Epithelial cell of alveolus of lung (primary cell): ENCODE results near the gene RDH5. TPM values are rescaled to one million over a fixed set of nuclear protein-coding genes. Genes with fewer than 3 reads are reported as not detected.

Experiments
- total RNA-seq: library from RNA; depleted of rRNA; stranded (reverse); fragments of >200 nt; gene quantifications from 2 replicates; pipeline ENCODE4 v1.2.1, GENCODE V29; 2015

The RDH5 gene, protein sequence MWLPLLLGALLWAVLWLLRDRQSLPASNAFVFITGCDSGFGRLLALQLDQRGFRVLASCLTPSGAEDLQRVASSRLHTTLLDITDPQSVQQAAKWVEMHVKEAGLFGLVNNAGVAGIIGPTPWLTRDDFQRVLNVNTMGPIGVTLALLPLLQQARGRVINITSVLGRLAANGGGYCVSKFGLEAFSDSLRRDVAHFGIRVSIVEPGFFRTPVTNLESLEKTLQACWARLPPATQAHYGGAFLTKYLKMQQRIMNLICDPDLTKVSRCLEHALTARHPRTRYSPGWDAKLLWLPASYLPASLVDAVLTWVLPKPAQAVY
- 2.2 TPM in 1 of 2 replicates, not detected in the other for total RNA-seq

DNA sequence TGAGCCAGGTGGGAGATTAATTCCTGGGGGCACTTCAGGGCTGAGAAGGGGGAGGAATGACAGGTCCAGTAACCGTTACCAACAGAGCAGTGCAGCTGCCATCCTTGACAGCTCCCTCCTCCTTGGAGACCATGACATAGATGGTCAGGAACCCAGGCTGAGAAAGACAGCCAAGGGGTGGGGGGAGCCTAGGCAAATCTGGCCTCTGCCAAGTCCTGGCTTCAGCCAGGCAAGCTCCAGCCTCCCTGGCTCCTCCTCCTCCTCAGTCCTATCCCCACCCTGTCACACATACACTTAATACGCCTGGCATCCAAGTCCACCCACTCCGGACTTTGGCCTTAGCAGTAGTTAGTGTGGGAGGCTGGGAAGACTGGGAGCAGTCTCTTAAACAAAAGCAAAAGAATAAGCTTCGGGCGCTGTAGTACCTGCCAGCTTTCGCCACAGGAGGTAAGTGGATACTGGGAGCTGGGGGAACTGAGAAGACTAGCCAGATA lies at the start of gene RDH5:
RDH5 (plus strand) TSS at position 323 of the 494 bp plus-strand sequence. CDS start 792 bp downstream, outside the sequence.

DNA sequence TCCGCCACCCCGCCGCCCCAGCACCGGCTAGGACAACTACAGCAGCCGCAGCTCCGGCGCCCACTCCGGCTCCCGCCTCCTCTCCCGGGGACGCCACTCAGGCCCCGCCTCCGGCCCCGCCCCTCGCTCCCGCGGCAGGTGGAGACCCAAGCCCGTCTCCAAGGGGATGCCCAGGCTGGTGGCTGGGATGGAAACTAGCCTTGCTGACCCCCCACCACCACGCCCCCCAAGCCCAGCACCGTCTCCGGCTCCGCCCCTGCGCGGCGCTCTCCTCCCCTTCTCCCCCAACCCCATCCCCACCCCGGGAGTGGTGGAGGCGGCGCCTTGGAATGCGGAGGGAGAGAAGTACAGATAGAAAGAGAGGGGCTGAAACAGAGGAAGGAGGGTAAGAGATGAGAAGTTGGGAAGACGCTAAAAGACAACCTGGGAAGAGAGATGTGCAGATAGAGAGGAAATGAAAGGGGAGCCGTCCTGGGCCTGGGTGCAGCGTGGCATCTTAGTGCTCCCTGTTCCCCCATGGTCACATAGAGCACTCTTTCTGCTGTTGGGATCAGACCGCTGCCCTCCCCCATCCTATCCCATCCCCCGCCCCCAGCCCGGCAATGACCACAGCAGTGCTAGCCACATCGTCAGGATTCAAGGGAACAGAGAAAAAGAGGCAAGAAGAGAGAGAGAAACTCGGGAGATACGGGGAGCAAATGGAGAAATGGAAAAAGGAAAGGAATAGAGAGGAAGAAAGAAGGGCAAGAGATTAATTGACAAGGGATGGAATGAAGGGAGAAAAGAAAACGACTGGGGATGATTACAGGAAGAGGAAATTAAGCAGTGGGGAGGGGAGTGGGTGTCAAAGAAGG lies 12.1 kb upstream of the RDH5 start, which contains the start of gene ITGA7:
ITGA7 (minus strand) TSS at position 64 of the 854 bp plus-strand sequence. CDS start 222 bp downstream, outside the sequence.

DNA sequence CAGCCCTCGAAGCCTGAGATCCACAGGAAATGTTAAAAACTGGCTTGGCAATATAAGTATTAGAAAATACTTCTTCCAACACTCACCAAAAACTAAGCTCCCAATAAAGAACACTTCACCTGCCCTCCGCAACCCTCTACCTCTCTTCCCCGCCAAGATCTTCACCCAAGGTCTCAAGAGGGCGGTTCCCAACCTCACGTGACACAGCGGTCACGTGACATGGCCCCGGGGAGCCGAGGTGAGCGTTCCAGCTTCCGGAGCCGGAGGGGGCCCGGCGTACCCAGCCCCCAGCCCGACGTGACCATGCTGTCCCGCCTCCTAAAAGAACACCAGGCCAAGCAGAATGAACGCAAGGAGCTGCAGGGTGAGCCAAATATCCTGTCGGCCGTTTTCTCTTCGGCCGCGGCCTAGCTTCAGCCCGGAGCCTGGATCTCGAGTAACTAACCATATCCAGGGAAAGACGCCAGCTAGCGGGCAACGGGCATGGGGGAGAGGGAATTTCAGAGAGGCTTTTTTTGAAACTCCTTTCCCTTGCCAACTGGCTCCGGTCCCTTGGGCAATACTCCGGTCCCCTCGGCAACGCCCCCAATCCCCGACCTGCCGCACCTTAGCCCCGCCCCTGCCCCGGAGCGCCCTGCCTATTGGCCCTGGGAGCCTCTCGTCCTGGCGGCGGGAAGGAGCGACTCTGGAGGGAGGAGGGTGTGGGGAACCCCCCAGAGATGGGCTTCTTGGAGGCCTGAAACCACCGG lies 4.2 kb upstream of the RDH5 start, which contains the start of gene BLOC1S1:
BLOC1S1 (plus strand) TSS at position 214 of the 749 bp plus-strand sequence; CDS start at position 220, 6 bp downstream.

DNA sequence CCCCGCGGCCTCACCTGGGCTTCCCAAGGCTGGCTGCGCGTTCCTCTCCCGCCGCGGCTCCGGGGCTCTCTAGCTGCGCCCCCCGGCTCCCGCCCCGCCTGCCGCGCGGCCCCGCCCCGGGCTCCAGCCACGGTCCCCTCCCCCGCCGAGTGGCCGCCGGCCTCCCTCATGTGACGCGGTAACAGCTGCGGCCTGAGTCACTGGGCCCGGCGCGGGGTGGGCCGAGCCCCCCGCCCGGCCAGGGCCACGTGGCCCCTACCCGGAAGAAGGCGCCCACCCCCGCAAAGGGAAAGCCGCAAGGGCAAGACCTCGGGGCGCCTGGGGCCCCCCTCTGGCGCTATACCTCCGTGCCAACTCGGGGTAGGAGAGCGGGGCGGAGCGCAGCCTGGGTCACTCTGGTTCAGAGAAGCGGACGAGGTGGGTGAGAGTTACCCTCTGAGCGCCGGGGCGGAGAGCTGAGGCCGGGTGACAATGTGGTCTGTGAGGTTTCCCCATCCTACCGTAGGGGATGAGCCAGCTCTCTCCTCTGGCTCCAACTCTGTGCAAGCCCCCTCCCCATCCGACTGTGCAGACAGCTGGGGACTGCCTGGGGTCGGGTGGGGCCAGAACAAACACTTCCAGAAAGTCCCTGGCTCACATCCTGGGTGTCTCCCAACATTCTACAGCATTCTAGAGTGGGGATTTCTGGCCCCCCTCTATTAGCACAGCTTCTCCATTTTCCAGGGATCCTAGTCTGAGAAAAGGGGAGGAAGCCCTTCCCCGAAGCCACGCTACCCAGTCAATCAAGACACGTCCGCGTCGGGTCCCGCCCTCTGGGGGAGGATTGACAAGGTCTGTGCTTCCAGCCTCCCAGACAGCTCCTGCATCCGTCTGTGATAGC lies 9.0 kb downstream of the RDH5 start, which contains the start of gene CD63:
CD63 (minus strand) TSS at position 71 of the 880 bp plus-strand sequence. CDS start 668 bp downstream, outside the sequence.

DNA sequence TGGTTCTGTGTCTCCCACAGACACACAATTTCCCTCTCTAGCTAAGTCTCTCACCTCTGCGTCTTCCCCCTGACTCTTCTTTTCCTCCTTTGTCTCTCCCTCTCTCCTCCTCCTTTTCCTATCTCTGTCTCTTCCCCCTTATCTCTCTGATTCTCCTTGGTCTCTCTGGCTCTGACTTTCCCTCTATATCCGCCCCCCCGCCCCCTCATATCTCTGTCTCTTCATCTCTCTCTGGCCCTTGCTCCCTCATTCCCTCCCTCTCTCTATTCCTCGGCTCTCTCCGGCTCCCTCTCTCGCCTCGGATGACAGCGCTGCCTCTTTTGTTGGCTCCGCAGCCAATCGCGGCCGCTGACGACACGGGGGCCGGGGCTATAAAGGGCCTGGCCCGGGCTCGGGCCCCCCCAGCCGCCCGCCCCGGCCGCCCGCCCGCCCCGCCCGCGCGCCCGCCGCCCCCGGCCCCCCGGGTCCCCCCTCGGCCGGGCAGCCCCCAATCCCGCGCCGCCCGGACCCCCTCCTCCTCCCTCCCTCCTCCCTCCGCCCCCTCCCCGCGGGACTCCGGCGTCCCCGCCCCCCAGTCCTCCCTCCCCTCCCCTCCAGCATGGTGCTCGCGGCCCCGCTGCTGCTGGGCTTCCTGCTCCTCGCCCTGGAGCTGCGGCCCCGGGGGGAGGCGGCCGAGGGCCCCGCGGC lies 22.7 kb downstream of the RDH5 start, which contains the start of gene GDF11:
GDF11 (plus strand) TSS at position 404 of the 687 bp plus-strand sequence; CDS start at position 599, 195 bp downstream.

Other genes starting within 250 kb of the RDH5 start
- not detected in 2 replicates for gene OR6C68, start 228.0 kb upstream of the RDH5 start, total RNA-seq
- not detected in 2 replicates for gene OR6C4, start 170.8 kb upstream of the RDH5 start, total RNA-seq
- gene OR2AP1, start 147.9 kb upstream of the RDH5 start, total RNA-seq: not detected in 2 replicates
- gene OR10P1, start 83.5 kb upstream of the RDH5 start, total RNA-seq: not detected in 2 replicates
- 1.0 and 5.3 TPM in 2 replicates for gene ITGA7, start 12.5 kb upstream of the RDH5 start, total RNA-seq
- 139 and 141 TPM in 2 replicates for gene BLOC1S1, start 4.3 kb upstream of the RDH5 start, total RNA-seq
- 790 and 1,053 TPM in 2 replicates for gene CD63, start 8.6 kb downstream of the RDH5 start, total RNA-seq
- gene GDF11, start 22.7 kb downstream of the RDH5 start, total RNA-seq: 6.5 and 9.7 TPM in 2 replicates
- 92.9 and 119 TPM in 2 replicates for gene SARNP, start 97.3 kb downstream of the RDH5 start, total RNA-seq
- 14.6 and 25.6 TPM in 2 replicates for gene ORMDL2, start 97.6 kb downstream of the RDH5 start, total RNA-seq
- gene DNAJC14, start 109.2 kb downstream of the RDH5 start, total RNA-seq: 37.1 and 48.1 TPM in 2 replicates
- gene MMP19, start 122.5 kb downstream of the RDH5 start, total RNA-seq: 21.9 and 38.4 TPM in 2 replicates
- 30.9 and 31.5 TPM in 2 replicates for gene PYM1, start 207.5 kb downstream of the RDH5 start, total RNA-seq
- gene DGKA, start 210.8 kb downstream of the RDH5 start, total RNA-seq: 14.8 and 31.3 TPM in 2 replicates
- gene PMEL, start 245.6 kb downstream of the RDH5 start, total RNA-seq: 1.7 and 18.7 TPM in 2 replicates
- 24.5 and 46.2 TPM in 2 replicates for gene CDK2, start 246.4 kb downstream of the RDH5 start, total RNA-seq